Measurements from ENCODE around the gene AMHR2.

Gene AMHR2

DNA sequence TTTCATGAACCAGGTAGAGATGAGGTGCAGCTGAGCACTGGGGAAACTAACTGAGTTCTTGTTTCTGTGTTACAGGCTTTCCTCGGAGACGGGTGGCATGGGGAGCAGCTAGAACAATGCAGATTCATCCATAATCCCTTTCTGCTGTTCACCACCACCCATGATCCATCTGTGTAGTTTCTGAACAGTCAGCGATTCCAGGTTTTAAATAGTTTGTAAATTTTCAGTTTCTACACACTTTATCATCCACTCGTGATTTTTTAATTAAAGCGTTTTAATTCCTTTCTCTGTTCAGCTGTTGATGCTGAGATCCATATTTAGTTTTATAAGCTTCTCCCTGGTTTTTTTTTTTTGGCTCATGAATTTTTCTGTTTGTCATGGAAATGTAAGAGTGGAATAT is 55.7 kb downstream of the AMHR2 start:
- no peak for DNase-seq

DNA sequence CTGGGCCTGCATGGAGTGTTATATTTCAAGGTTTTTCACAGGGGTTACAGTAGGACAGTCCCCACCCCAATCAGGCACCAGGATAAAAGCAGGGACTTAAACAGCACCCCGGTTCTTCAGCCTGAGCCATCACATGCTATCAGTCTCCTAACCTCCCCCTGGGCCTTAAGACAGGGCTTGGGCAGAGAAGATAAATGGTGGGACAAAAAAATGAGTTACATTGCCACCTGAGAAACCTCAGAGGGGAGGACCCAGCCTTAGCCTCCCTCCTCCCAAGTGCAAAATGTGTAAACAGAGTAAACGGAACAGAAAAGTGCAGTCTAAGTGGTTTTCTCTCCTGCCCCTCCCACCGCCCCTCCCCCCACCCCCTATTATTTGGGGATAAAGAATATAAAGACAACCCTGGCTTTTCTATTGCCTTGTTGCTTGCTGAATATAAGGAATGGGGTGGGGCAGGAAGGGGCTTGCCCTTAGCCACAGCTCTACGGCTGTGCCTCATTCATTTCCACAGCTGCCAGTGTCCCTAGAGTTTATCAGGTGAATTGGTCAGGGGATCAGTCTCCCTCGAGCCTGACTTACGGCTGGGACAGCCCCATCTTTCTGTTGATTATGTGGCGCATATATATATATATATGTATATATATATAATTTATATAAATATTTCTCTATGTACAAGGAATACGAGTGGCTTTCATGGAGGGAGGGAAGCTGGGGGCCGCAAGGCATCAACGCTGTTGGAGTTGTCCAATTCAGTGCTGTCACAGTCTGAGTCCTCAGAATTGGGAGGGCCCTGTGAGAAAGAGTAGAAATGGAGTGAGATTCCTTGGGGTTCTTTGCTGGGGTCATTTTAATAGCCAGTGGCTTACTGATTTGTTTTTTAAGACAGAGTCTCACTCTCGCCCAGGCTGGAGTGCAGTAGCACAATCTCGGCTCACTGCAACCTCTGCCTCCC is 57.1 kb downstream of the AMHR2 start:
- no peak for DNase-seq
